NCI-H446 treated with DMSO at 0.1 percent for 48 hours (cell line): ENCODE measurements around the gene NTRK3.

Source experiments
- DNase-seq: peaks from one replicate; lab custom pipeline; 2025; lab: John Stamatoyannopoulos, UW

The NTRK3 gene

GRCh38 chr15:88257311-88258092 is 963 bp upstream of the NTRK3 start:
- DNase-seq: no peak

DNA sequence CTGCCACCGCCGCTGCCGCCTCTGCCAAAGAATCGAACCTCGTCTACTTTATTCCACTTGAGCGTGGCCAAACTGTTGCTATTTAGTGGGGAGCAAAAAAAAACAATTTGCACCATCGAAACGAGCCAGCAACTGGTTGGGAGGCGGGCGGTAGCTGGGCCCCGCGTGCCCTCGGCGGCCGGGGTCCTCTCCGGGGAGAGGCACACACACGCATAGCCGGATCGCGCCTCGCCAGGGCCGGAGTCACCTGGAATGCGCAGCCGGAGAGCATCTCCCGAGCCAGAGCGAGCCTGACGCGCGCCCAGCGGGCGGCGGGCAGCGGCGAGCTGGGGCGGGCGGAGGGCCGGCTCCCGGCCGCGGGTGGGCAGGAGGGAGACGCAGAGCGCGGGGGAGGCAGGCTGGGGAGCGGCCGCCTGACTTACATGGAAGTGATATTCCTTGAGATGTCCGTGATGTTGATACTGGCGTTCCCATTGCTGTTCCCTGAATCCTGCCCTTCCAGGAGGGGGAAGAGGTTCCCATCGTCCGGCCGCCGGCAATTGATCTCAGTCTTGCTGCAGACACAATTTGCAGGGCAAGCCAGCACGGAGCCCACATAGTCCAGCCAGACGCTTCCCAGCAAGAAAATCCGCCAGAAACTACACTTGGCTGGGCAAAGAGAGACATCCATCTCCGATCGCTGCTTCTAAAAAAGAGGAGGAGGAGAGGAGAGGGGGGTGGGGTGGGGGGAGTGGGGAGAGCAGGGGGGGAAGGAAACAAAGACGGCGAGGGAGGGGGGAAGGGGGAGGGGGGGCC is 858 bp downstream of the NTRK3 start:
- no peak for DNase-seq

GRCh38 chr15:88255087-88255483 is 1.5 kb downstream of the NTRK3 start:
- no peak for DNase-seq

GRCh38 chr15:88252441-88252840 is 4.1 kb downstream of the NTRK3 start:
- no peak for DNase-seq

- peak; percentile 49 for DNase-seq
Measured at GRCh38 chr15:88250826-88251225, 5.7 kb downstream of the NTRK3 start.

GRCh38 chr15:88249220-88249619 is 7.3 kb downstream of the NTRK3 start:
- DNase-seq: peak; percentile 53

DNA sequence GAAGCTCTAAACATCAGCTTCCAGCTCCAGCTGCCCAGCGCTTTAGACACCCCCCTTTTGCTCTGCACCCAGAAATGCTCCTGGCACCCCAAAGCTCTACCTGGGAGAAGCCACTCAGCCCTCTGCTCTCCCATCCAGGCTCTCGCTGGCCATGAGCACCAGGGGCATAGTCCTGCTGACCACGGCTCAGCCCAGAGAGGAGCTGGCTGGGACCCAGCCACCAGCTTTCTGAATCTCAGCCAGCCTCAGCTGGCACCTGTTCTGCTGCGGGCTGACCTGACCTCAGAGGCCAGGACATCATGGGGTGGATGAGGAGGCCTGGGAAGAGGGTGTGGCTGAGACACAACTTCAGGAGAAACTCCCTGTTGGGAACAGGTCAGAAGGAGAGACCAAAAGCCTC is 8.6 kb downstream of the NTRK3 start:
- DNase-seq: no peak

- DNase-seq: peak; percentile 48
Measured at GRCh38 chr15:88246666-88247446, 9.7 kb downstream of the NTRK3 start.

- no peak for DNase-seq
Measured at GRCh38 chr15:88246081-88246480, 10.5 kb downstream of the NTRK3 start.

- no peak for DNase-seq
Measured at GRCh38 chr15:88243895-88244787, 12.4 kb downstream of the NTRK3 start.

GRCh38 chr15:88242586-88243555 is 13.7 kb downstream of the NTRK3 start:
- peak; percentile 12 for DNase-seq

GRCh38 chr15:88241461-88241860 is 15.1 kb downstream of the NTRK3 start:
- no peak for DNase-seq

- no peak for DNase-seq
Measured at GRCh38 chr15:88241060-88241459, 15.5 kb downstream of the NTRK3 start.

GRCh38 chr15:88239594-88239993 is 16.9 kb downstream of the NTRK3 start:
- DNase-seq: no peak

- no peak for DNase-seq
Measured at GRCh38 chr15:88238618-88239430, 17.7 kb downstream of the NTRK3 start.

DNA sequence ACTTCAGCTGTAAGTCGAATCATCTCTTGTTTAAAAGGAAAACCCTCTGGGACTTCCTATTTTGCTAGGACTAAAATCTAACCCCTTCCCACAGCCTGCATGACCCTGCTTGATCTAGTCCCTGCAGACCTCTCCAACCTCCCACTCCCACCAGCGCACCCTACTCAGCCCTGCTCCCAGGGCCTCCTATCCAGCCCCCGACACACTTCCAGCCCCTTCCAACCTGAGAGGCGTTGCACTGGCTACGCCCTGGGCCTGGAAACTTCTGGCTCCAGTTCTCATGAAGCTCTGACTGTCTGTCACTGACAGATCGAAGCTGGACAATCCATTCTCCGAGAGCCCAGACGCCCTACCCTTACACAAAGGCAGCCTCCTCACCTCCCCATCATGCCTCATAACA is 21.8 kb downstream of the NTRK3 start:
- no peak for DNase-seq

GRCh38 chr15:88233921-88234320 is 22.6 kb downstream of the NTRK3 start:
- no peak for DNase-seq

- DNase-seq: no peak
Measured at GRCh38 chr15:88232771-88233201, 23.8 kb downstream of the NTRK3 start.

- DNase-seq: peak; percentile 41
Measured at GRCh38 chr15:88231909-88232644, 24.5 kb downstream of the NTRK3 start.
